ENCODE results near the gene IPCEF1.

GRCh38 chr6:154206996-154207395 is 149.6 kb downstream of the IPCEF1 start:
- TF ChIP-seq CTCF (IDR thresholded peaks at IDR 0.05) (no peak), POLR2AphosphoS5 (IDR thresholded peaks at IDR 0.05; ENCODE audit: low read depth, low read length) (no peak)
